ENCODE measurements around the gene ZNRF2. TPM values are rescaled to one million over a fixed set of nuclear protein-coding genes. Genes with fewer than 3 reads are reported as not detected.

The ZNRF2 gene
- total and polyA plus RNA-seq, 10 of the 15 experiments (the other 5 are each of a cell fraction or from before 2014, with no cell fraction given) = 1.2 to 20.4 (median 9.5) TPM

GRCh38 chr7:30266686-30267085 lies 17.7 kb upstream of the ZNRF2 start:
- no peak overlapping the region for H3K4me3 ChIP-seq
- in situ Hi-C loops (cut with MboI) (loop anchor here (5.0 to 10.0 kb wide), 2 partner anchors 291 to 478 kb away; no protein-coding TSS in a partner anchor), intact Hi-C loops (cut with micrococcal nuclease; ENCODE audit: unreplicated experiment) (no loop called here)
- TF ChIP-seq SREBF2 (IDR thresholded peaks at IDR 0.05; ENCODE audit: low read length) (no peak), POU2F2 (IDR thresholded peaks at IDR 0.05; ENCODE audit: borderline replicate concordance, low read depth, low read length) (no peak), CHD1 (IDR thresholded peaks at IDR 0.05; ENCODE audit: low read depth, low read length) (no peak), MYB (IDR thresholded peaks at IDR 0.05; ENCODE audit: borderline replicate concordance, low read depth, low read length) (no peak), ZBTB40 (IDR thresholded peaks at IDR 0.05; ENCODE audit: borderline replicate concordance) (no peak), RAD21 (IDR thresholded peaks at IDR 0.05; ENCODE audit: insufficient read depth, low read depth, low read length) (no peak)
- FAIRE-seq = no peak
- no peak overlapping the region for H3K4me2 ChIP-seq (ENCODE audit: control insufficient read depth, insufficient read depth)
- H3K9me3 ChIP-seq (replicated peaks; ENCODE audit: control insufficient read depth, insufficient read depth, low read length) = no peaks in the 10 kb centered on the region
- 0% methylated on average over 1 of the region's 1 CpG for WGBS (ENCODE audit: insufficient coverage, insufficient replicate concordance, low lambda C conversion rate, missing lambda C conversion rate)
- H3K27me3 ChIP-seq (replicated peaks in 1 of 2; ENCODE audit: control insufficient read depth in 2 of 2, insufficient read depth in 2 of 2, low read length in 1 of 2) = no peaks in the 10 kb centered on the region
- POLR2A ChIA-PET = no interaction called here
- no peaks in the 10 kb centered on the region for H3K36me3 ChIP-seq (ENCODE audit: control insufficient read depth in 2 of 2, insufficient read depth in 2 of 2, low read length in 1 of 2)
- no peak for ATAC-seq
- no peaks in the 10 kb centered on the region for H3K79me2 ChIP-seq (ENCODE audit: control insufficient read depth, insufficient read depth, low read length)
- SMC1A ChIA-PET (ENCODE audit: uncharacterized antibody, unreplicated experiment) = interaction anchor here (0.7 to 1.8 kb wide), 4 partner anchors 8 to 83 kb away, joined by 3 to 5 read pairs (median 3); no protein-coding TSS in a partner anchor
- no peak overlapping the region for H3K27ac ChIP-seq (ENCODE audit: control insufficient read depth, insufficient read depth)
- RAD21 ChIA-PET (ENCODE audit: unreplicated experiment) = interaction anchor here (1.0 to 3.3 kb wide), 4 partner anchors 12 to 297 kb away, joined by 3 to 12 read pairs (median 4); no protein-coding TSS in a partner anchor
- H3K9ac ChIP-seq (ENCODE audit: control insufficient read depth, insufficient read depth, low read length) = no peak overlapping the region
- no peak for DNase-seq (ENCODE audit: low read depth, low spot score)
- CTCF ChIA-PET = interaction anchor here (1.1 to 1.7 kb wide), 2 partner anchors 12 to 102 kb away, joined by 3 to 4 read pairs; no protein-coding TSS in a partner anchor
- H3K4me1 ChIP-seq (ENCODE audit: control insufficient read depth, insufficient read depth, low read length) = no peaks in the 10 kb centered on the region
- H4K20me1 ChIP-seq (ENCODE audit: control insufficient read depth, insufficient read depth) = no peaks in the 10 kb centered on the region
- H2AFZ ChIP-seq (ENCODE audit: control insufficient read depth, low read depth, low read length) = no peak overlapping the region
- no TSS peak for BruUV-seq (replicated peaks)

Data from GM12878 (cell line).